Left renal cortex interstitium (tissue), 4 donors: Measurements from ENCODE around the gene GLYATL1. TPM values are rescaled to one million over a fixed set of nuclear protein-coding genes. Genes with fewer than 3 reads are reported as not detected.

Experiments
- DNase-seq, 4 donors: peaks; one replicate each; pipeline ENCODE4 v3.0.0-alpha.2; 2013; ENCODE audit warnings: low read depth in 4 of 4, low spot score in 2 of 4, missing footprints in 1 of 4
- polyA plus RNA-seq, 4 donors: library from polyadenylated mRNA; unstranded; fragments of 120-200 nt; gene quantifications; one replicate each; pipeline ENCODE4 v1.2.1, GENCODE V29; 2013; ENCODE audit not compliant: insufficient read length in 4 of 4

Gene GLYATL1
- polyA plus RNA-seq, 4 donors, result 97.8 to 209 (median 183) TPM

GRCh38 chr11:58924230-58924629 lies 15.1 kb upstream of the GLYATL1 start:
- DNase-seq, result no peak

- no peak for DNase-seq
These were observed 13.0 kb upstream of the GLYATL1 start for GRCh38 chr11:58926251-58926650.

- DNase-seq, result no peak
These were observed 12.6 kb upstream of the GLYATL1 start for GRCh38 chr11:58926695-58927094.

GRCh38 chr11:58927393-58928106 lies 11.7 kb upstream of the GLYATL1 start:
- peak; percentile 47 to 75 (median 62) for DNase-seq

GRCh38 chr11:58928107-58928499 lies 11.2 kb upstream of the GLYATL1 start:
- no peak for DNase-seq

- no peak for DNase-seq
These were observed 10.6 kb upstream of the GLYATL1 start for GRCh38 chr11:58928691-58929090.

- no peak for DNase-seq
These were observed 8.4 kb upstream of the GLYATL1 start for GRCh38 chr11:58930926-58931325.

- no peak for DNase-seq
These were observed 5.6 kb upstream of the GLYATL1 start for GRCh38 chr11:58933661-58934060.

- DNase-seq, result no peak
These were observed 4.3 kb upstream of the GLYATL1 start for GRCh38 chr11:58934945-58935513.

GRCh38 chr11:58938398-58938797 lies 890 bp upstream of the GLYATL1 start:
- DNase-seq, result no peak

- DNase-seq, result no peak
These were observed 740 bp downstream of the GLYATL1 start for GRCh38 chr11:58940028-58940427.

GRCh38 chr11:58941838-58942237 lies 2.5 kb downstream of the GLYATL1 start:
- no peak for DNase-seq

GRCh38 chr11:58945663-58946062 lies 6.4 kb downstream of the GLYATL1 start:
- no peak for DNase-seq

- DNase-seq, result no peak
These were observed 9.9 kb downstream of the GLYATL1 start for GRCh38 chr11:58949184-58949583.

GRCh38 chr11:58957922-58958321 lies 18.6 kb downstream of the GLYATL1 start:
- no peak for DNase-seq

- no peak for DNase-seq
These were observed 19.2 kb downstream of the GLYATL1 start for GRCh38 chr11:58958500-58958899.

- DNase-seq, result peak in 1 of 4 donors; percentile 33
These were observed 24.3 kb downstream of the GLYATL1 start for GRCh38 chr11:58963551-58964104.

- DNase-seq, result no peak
These were observed 26.1 kb downstream of the GLYATL1 start for GRCh38 chr11:58965246-58965985.

GRCh38 chr11:58968251-58968711 lies 29.0 kb downstream of the GLYATL1 start:
- peak in 1 of 4 donors; percentile 6 for DNase-seq

GRCh38 chr11:58977470-58977869 lies 38.2 kb downstream of the GLYATL1 start:
- no peak for DNase-seq

- no peak for DNase-seq
These were observed 39.9 kb downstream of the GLYATL1 start for GRCh38 chr11:58979222-58979621.
